Osteocyte (in vitro differentiated cells): Measurements from ENCODE around the gene NPTN. TPM values are rescaled to one million over a fixed set of nuclear protein-coding genes. Genes with fewer than 3 reads are reported as not detected.

Source experiments
- DNase-seq: peaks from one replicate; pipeline ENCODE4 v3.0.0; 2021; ENCODE audit warnings: mixed read lengths; ENCODE audit not compliant: unreplicated experiment; ENCODE audit errors: extremely low spot score
- H3K27ac Mint-ChIP-seq: one replicate; pipeline ENCODE4 v1.8.0; 2021; ENCODE audit warnings: mild to moderate bottlenecking, mixed read lengths; ENCODE audit not compliant: unreplicated experiment
- H3K27me3 Mint-ChIP-seq: one replicate; pipeline ENCODE4 v1.8.0; 2021; ENCODE audit warnings: mixed read lengths; ENCODE audit not compliant: unreplicated experiment
- H3K36me3 Mint-ChIP-seq: one replicate; pipeline ENCODE4 v1.8.0; 2021; ENCODE audit warnings: mixed read lengths; ENCODE audit not compliant: unreplicated experiment
- H3K4me1 Mint-ChIP-seq: one replicate; pipeline ENCODE4 v1.8.0; 2021; ENCODE audit warnings: mixed read lengths; ENCODE audit not compliant: unreplicated experiment
- H3K4me3 Mint-ChIP-seq: one replicate; pipeline ENCODE4 v1.8.0; 2021; ENCODE audit warnings: mild to moderate bottlenecking, moderate library complexity, mixed read lengths; ENCODE audit not compliant: unreplicated experiment
- H3K9me3 Mint-ChIP-seq: one replicate; pipeline ENCODE4 v1.8.0; 2021; ENCODE audit warnings: mixed read lengths; ENCODE audit not compliant: unreplicated experiment
- total RNA-seq: library from RNA; stranded (reverse); gene quantifications from 2 replicates; pipeline ENCODE4 v1.2.1, GENCODE V29; 2021
- TF ChIP-seq, protein P1 (sequence below): fragments of 200-600 bp; sonication (generic); IDR thresholded peaks from 2 replicates; pipeline ENCODE4 v1.5.0; 2021; ENCODE audit warnings: antibody characterized with exemption, mild to moderate bottlenecking, moderate library complexity

Gene NPTN
- total RNA-seq, 1 donor from 2014 or later, result 192 TPM

- TF ChIP-seq, protein P1, sequence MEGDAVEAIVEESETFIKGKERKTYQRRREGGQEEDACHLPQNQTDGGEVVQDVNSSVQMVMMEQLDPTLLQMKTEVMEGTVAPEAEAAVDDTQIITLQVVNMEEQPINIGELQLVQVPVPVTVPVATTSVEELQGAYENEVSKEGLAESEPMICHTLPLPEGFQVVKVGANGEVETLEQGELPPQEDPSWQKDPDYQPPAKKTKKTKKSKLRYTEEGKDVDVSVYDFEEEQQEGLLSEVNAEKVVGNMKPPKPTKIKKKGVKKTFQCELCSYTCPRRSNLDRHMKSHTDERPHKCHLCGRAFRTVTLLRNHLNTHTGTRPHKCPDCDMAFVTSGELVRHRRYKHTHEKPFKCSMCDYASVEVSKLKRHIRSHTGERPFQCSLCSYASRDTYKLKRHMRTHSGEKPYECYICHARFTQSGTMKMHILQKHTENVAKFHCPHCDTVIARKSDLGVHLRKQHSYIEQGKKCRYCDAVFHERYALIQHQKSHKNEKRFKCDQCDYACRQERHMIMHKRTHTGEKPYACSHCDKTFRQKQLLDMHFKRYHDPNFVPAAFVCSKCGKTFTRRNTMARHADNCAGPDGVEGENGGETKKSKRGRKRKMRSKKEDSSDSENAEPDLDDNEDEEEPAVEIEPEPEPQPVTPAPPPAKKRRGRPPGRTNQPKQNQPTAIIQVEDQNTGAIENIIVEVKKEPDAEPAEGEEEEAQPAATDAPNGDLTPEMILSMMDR, result no peak
- no peak for DNase-seq
- Mint-ChIP-seq H3K4me3 (no peak overlapping the region), H3K9me3 (no peaks in the 10 kb centered on the region), H3K36me3 (no peaks in the 10 kb centered on the region), H3K4me1 (peaks cover 56% of the 10 kb centered on the region), H3K27me3 (no peaks in the 10 kb centered on the region), H3K27ac (no peak overlapping the region)
Observed at GRCh38 chr15:73620078-73620477, 13.1 kb downstream of the NPTN start.

DNA sequence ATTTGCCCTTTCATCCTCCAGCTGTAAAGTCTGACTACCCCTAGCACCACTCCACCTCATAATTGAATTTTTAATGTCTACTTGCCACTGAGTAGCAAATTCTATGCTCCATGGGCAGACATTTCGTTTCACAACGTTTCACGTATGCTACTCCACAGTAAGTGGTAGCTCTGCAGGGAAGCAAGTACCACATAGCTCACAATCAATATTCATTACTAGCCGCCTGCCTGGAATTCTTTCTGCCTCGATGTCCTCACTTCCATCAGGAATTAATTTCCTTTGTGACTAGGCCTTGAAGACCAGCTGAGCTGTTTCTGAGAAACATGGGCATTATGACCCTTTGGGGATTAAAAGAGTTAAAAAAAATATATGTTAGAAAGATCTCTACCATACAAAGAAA is 15.3 kb downstream of the NPTN start:
- Mint-ChIP-seq H3K36me3 (no peaks in the 10 kb centered on the region), H3K9me3 (no peaks in the 10 kb centered on the region), H3K27ac (peak overlapping the region; percentile 70), H3K4me1 (peaks cover 40% of the 10 kb centered on the region), H3K27me3 (no peaks in the 10 kb centered on the region), H3K4me3 (no peak overlapping the region)
- DNase-seq, result no peak
- TF ChIP-seq, protein P1, result no peak

GRCh38 chr15:73617301-73617831 is 15.8 kb downstream of the NPTN start:
- no peaks in the 10 kb centered on the region for H3K36me3 Mint-ChIP-seq
- no peaks in the 10 kb centered on the region for H3K9me3 Mint-ChIP-seq
- TF ChIP-seq, protein P1, result no peak
- H3K27me3 Mint-ChIP-seq, result no peaks in the 10 kb centered on the region
- peaks cover 39% of the 10 kb centered on the region for H3K4me1 Mint-ChIP-seq
- DNase-seq, result no peak
- no peak overlapping the region for H3K4me3 Mint-ChIP-seq
- H3K27ac Mint-ChIP-seq, result peak overlapping the region; percentile 70

- H3K4me1 Mint-ChIP-seq, result peaks cover 52% of the 10 kb centered on the region
- H3K27me3 Mint-ChIP-seq, result no peaks in the 10 kb centered on the region
- DNase-seq, result no peak
- H3K9me3 Mint-ChIP-seq, result no peaks in the 10 kb centered on the region
- H3K36me3 Mint-ChIP-seq, result peaks cover 7% of the 10 kb centered on the region
- TF ChIP-seq, protein P1, result no peak
- H3K4me3 Mint-ChIP-seq, result no peak overlapping the region
- H3K27ac Mint-ChIP-seq, result peak overlapping the region; percentile 80
Observed at GRCh38 chr15:73608941-73609340, 24.2 kb downstream of the NPTN start.

- no peak overlapping the region for H3K4me3 Mint-ChIP-seq
- H3K27ac Mint-ChIP-seq, result peak overlapping the region; percentile 80
- TF ChIP-seq, protein P1, result no peak
- no peak for DNase-seq
- no peaks in the 10 kb centered on the region for H3K27me3 Mint-ChIP-seq
- no peaks in the 10 kb centered on the region for H3K9me3 Mint-ChIP-seq
- H3K36me3 Mint-ChIP-seq, result peaks cover 10% of the 10 kb centered on the region
- peaks cover 52% of the 10 kb centered on the region for H3K4me1 Mint-ChIP-seq
Observed at GRCh38 chr15:73608475-73608874, 24.7 kb downstream of the NPTN start.
